B cell (primary cell): ENCODE measurements around the gene SIL1. TPM values are rescaled to one million over a fixed set of nuclear protein-coding genes. Genes with fewer than 3 reads are reported as not detected.

ENCODE experiments used
- ATAC-seq: fragments of 200-7000 bp; cut with Tn5 transposase; one replicate; pipeline ENCODE4 v1.10.0; 2021; ENCODE audit warnings: low read depth, mild to moderate bottlenecking, moderate number of reproducible peaks, moderate library complexity
- CTCF ChIA-PET: fragments of 350-600 bp; sonication (Branson Sonifier 250); formaldehyde crosslinking; loops from one replicate; lab custom pipeline; 2021; ENCODE audit warnings: antibody characterized with exemption, inconsistent platforms; lab: Charles Lee
- POLR2A ChIA-PET: fragments of 350-600 bp; sonication (Branson Sonifier 250); formaldehyde crosslinking; loops from one replicate; lab custom pipeline; 2021; ENCODE audit warnings: antibody characterized with exemption; lab: Charles Lee
- DNase-seq: peaks from one replicate; pipeline ENCODE4 v3.0.0; 2013
- H2AFZ ChIP-seq: 2 replicates; pipeline ENCODE4 v1.6.1; 2012; ENCODE audit warnings: mild to moderate bottlenecking, low read depth, low read length; ENCODE audit not compliant: insufficient read depth, poor library complexity, severe bottlenecking
- H3K27ac ChIP-seq, 2 donors: 1 replicate in 1 of 2; 2 replicates in 1 of 2; pipeline ENCODE4 v1.5.1; 2012 to 2013; ENCODE audit warnings: low read length in 2 of 2, mild to moderate bottlenecking in 2 of 2, moderate library complexity in 1 of 2
- H3K27me3 ChIP-seq, 4 experiments: fragments of 200-600 bp in 1 of 4; sonication (generic) in 1 of 4; replicated peaks in 1 of 4; 1 replicate in 2 of 4; 2 replicates in 2 of 4; pipeline versions ENCODE4 v1.6.1 to v1.7.0; 2013 to 2016; ENCODE audit warnings: low read length in 3 of 4, mild to moderate bottlenecking in 2 of 4, mixed read lengths in 1 of 4, moderate library complexity in 1 of 4; ENCODE audit not compliant: insufficient read depth in 4 of 4, control insufficient read depth in 3 of 4; ENCODE audit errors: control extremely low read depth in 1 of 4
- H3K36me3 ChIP-seq, 2 experiments: replicated peaks in 1 of 2; 1 replicate in 1 of 2; 2 replicates in 1 of 2; pipeline versions ENCODE4 v1.6.1 to v1.7.1; 2013; ENCODE audit warnings: low read length in 1 of 2; ENCODE audit not compliant: insufficient read depth in 2 of 2, control insufficient read depth in 1 of 2; ENCODE audit errors: control extremely low read depth in 1 of 2, extremely low read depth in 1 of 2
- H3K4me1 ChIP-seq, 2 donors: fragments of 200-600 bp in 1 of 2; sonication (generic) in 1 of 2; 1 replicate in 1 of 2; 2 replicates in 1 of 2; pipeline versions ENCODE4 v1.5.1 to v1.6.1; 2013 to 2017; ENCODE audit warnings: low read length in 2 of 2; ENCODE audit not compliant: control insufficient read depth in 2 of 2, insufficient read depth in 2 of 2
- H3K4me2 ChIP-seq: replicated peaks from 2 replicates; pipeline ENCODE3; 2012; ENCODE audit warnings: mild to moderate bottlenecking, low read depth, low read length; ENCODE audit not compliant: poor library complexity, severe bottlenecking
- H3K4me3 ChIP-seq, 5 experiments: fragments of 200-600 bp in 1 of 5; sonication (generic) in 1 of 5; 1 replicate in 3 of 5; 2 replicates in 2 of 5; pipeline versions ENCODE4 v1.5.1 to v1.7.0; 2011 to 2016; ENCODE audit warnings: low read length in 4 of 5, mild to moderate bottlenecking in 4 of 5, low read depth in 2 of 5, control low read depth in 1 of 5, moderate library complexity in 1 of 5; ENCODE audit not compliant: insufficient read depth in 1 of 5; ENCODE audit errors: control extremely low read depth in 1 of 5, extremely low read depth in 1 of 5
- H3K79me2 ChIP-seq: fragments of 200-600 bp; sonication (generic); one replicate; pipeline ENCODE4 v1.6.0; 2016; ENCODE audit warnings: low read length; ENCODE audit not compliant: control insufficient read depth, insufficient read depth
- H3K9ac ChIP-seq: fragments of 200-600 bp; sonication (generic); 2 replicates; pipeline ENCODE4 v1.6.1; 2017; ENCODE audit warnings: mild to moderate bottlenecking, low read length, moderate library complexity
- H3K9me3 ChIP-seq, 3 donors: one replicate each; pipeline versions ENCODE4 v1.6.1 to v1.7.1; 2013; ENCODE audit warnings: low read length in 2 of 3; ENCODE audit not compliant: control insufficient read depth in 2 of 3, insufficient read depth in 1 of 3; ENCODE audit errors: control extremely low read depth in 1 of 3
- H4K20me1 ChIP-seq: 2 replicates; pipeline ENCODE4 v1.6.0; 2012; ENCODE audit warnings: mild to moderate bottlenecking, low read length; ENCODE audit not compliant: insufficient read depth, control insufficient read depth, poor library complexity, severe bottlenecking
- H3K27ac Mint-ChIP-seq: one replicate; pipeline ENCODE4 v1.8.0; 2021; ENCODE audit warnings: mixed read lengths
- H3K27me3 Mint-ChIP-seq: one replicate; pipeline ENCODE4 v1.8.0; 2021; ENCODE audit warnings: mixed read lengths
- H3K4me1 Mint-ChIP-seq: one replicate; pipeline ENCODE4 v1.8.0; 2021; ENCODE audit warnings: mixed read lengths
- H3K4me3 Mint-ChIP-seq: one replicate; pipeline ENCODE4 v1.8.0; 2021; ENCODE audit warnings: mixed read lengths
- H3K9me3 Mint-ChIP-seq: one replicate; pipeline ENCODE4 v1.8.0; 2022; ENCODE audit warnings: mixed read lengths; ENCODE audit not compliant: insufficient read depth
- CTCF ChIP-seq: fragments of 200-600 bp; IDR thresholded peaks from one replicate; pipeline ENCODE4 v1.8.0; 2022; ENCODE audit warnings: antibody characterized with exemption, mild to moderate bottlenecking
- EZH2 ChIP-seq: IDR thresholded peaks from 2 replicates; pipeline ENCODE4 v1.6.1; 2012; ENCODE audit warnings: borderline replicate concordance, low read depth, mild to moderate bottlenecking, moderate library complexity, low read length; ENCODE audit not compliant: insufficient read depth, poor library complexity, severe bottlenecking
- WGBS: methylation state at CpG from one replicate; pipeline ENCODE4 v1.1.5; 2013; ENCODE audit warnings: missing lambda C conversion rate; ENCODE audit not compliant: insufficient coverage; 5-methylcytosine and 5-hydroxymethylcytosine counted together
- intact Hi-C: fragments of 100-400 bp; cut with micrococcal nuclease; formaldehyde crosslinking; loops from one replicate; pipeline ENCODE4 v1.10.0; 2022
- polyA plus RNA-seq: library from polyadenylated mRNA; depleted of rRNA; stranded (reverse); fragments of >200 nt; gene quantifications from 2 replicates; pipeline ENCODE4 v1.2.3, GENCODE V29; 2012
- total RNA-seq, 2 donors: library from RNA; stranded (reverse); fragments of 120-200 nt in 1 of 2; gene quantifications; 1 replicate in 1 of 2; 2 replicates in 1 of 2; pipeline versions ENCODE4 v1.2.3 to v1.2.4, GENCODE V29; 2013 to 2022

SIL1 gene
- total and polyA plus RNA-seq, 2 donors (not counting 1 experiment from before 2014, with no cell fraction given), result 16.9 to 19.8 TPM

- POLR2A ChIA-PET, result no interaction called here
- Mint-ChIP-seq H3K9me3 (no peaks in the 10 kb centered on the region), H3K4me3 (no peak overlapping the region), H3K4me1 (no peaks in the 10 kb centered on the region), H3K27ac (no peak overlapping the region), H3K27me3 (no peaks in the 10 kb centered on the region)
- Histone ChIP-seq H3K9me3 (no peaks in the 10 kb centered on the region), H3K4me3 (no peak overlapping the region), H3K9ac (no peak overlapping the region), H3K4me1 (no peaks in the 10 kb centered on the region), H3K27me3 (no peaks in the 10 kb centered on the region), H3K4me2 (no peak overlapping the region), H4K20me1 (no peaks in the 10 kb centered on the region), H3K27ac (no peak overlapping the region), H2AFZ (no peak overlapping the region), H3K79me2 (no peaks in the 10 kb centered on the region), H3K36me3 (peaks cover 0 to 22% of the 10 kb centered on the region in 2 experiments)
- ATAC-seq (no peak), DNase-seq (no peak)
- CTCF ChIA-PET, result no interaction called here
- whole genome bisulfite sequencing, result 100% methylated on average over 3 of the region's 3 CpGs
- intact Hi-C loops, result no loop called here
- TF ChIP-seq CTCF (no peak), EZH2 (no peak)
Observed at GRCh38 chr5:139016186-139016585, 182.0 kb downstream of the SIL1 start.

GRCh38 chr5:139014726-139015125, 183.4 kb downstream of the SIL1 start:
- Histone ChIP-seq H3K4me3 (no peak overlapping the region), H2AFZ (no peak overlapping the region), H4K20me1 (no peaks in the 10 kb centered on the region), H3K4me1 (no peaks in the 10 kb centered on the region), H3K9ac (no peak overlapping the region), H3K9me3 (no peaks in the 10 kb centered on the region), H3K36me3 (peaks cover 0 to 18% of the 10 kb centered on the region in 2 experiments), H3K4me2 (no peak overlapping the region), H3K27me3 (no peaks in the 10 kb centered on the region), H3K79me2 (no peaks in the 10 kb centered on the region), H3K27ac (no peak overlapping the region)
- Mint-ChIP-seq H3K27ac (no peak overlapping the region), H3K4me1 (no peaks in the 10 kb centered on the region), H3K9me3 (no peaks in the 10 kb centered on the region), H3K4me3 (no peak overlapping the region), H3K27me3 (no peaks in the 10 kb centered on the region)
- ATAC-seq, result no peak
- intact Hi-C loops, result no loop called here
- DNase-seq, result no peak
- ChIA-PET POLR2A (no interaction called here), CTCF (no interaction called here)
- TF ChIP-seq CTCF, result no peak
- TF ChIP-seq EZH2, result no peak
- 100% methylated on average over 2 of the region's 4 CpGs for WGBS
